ENCODE results near the gene ATG9B. TPM values are rescaled to one million over a fixed set of nuclear protein-coding genes. Genes with fewer than 3 reads are reported as not detected.

ATG9B gene
- total and polyA plus RNA-seq, 2 donors (not counting 1 experiment from before 2014, with no cell fraction given) = under 0.01 to 0.03 TPM

GRCh38 chr7:151066273-151066974 is 42.1 kb upstream of the ATG9B start:
- H2AFZ ChIP-seq (ENCODE audit: low read length) = no peak overlapping the region
- H3K4me2 ChIP-seq (ENCODE audit: extremely low read depth, insufficient read depth, low read length) = no peak overlapping the region
- DNase-seq (ENCODE audit: low read depth in 2 of 2) = no peak
- peaks cover 44% of the 10 kb centered on the region for H3K36me3 ChIP-seq (ENCODE audit: control insufficient read depth, insufficient read depth, low read length)
- no peak overlapping the region for H3K9ac ChIP-seq (ENCODE audit: insufficient read depth, low read length)
- H3K79me2 ChIP-seq (ENCODE audit: control insufficient read depth, insufficient read depth, low read length) = peaks cover 17% of the 10 kb centered on the region
- no peak overlapping the region for H3K4me3 ChIP-seq (replicated peaks in 1 of 4; ENCODE audit: control extremely low read depth in 1 of 4, insufficient read depth in 1 of 4, low read depth in 3 of 4, low read length in 4 of 4)
- TF ChIP-seq CTCF (conservative IDR thresholded peaks at IDR 0.05 in 1 of 2, IDR thresholded peaks at IDR 0.05 in 1 of 2; ENCODE audit: low read depth in 1 of 2, low read length in 2 of 2) (no peak), EZH2 (IDR thresholded peaks at IDR 0.05; ENCODE audit: low read length, missing control alignments) (no peak)
- peaks cover 8% of the 10 kb centered on the region for H3K4me1 ChIP-seq (ENCODE audit: control insufficient read depth, extremely low read depth, insufficient read depth, low read length)
- H3K27ac ChIP-seq (ENCODE audit: insufficient read depth, low read length) = no peak overlapping the region
- H3K27me3 ChIP-seq (ENCODE audit: control insufficient read depth, insufficient read depth, low read length) = no peaks in the 10 kb centered on the region
- H4K20me1 ChIP-seq (ENCODE audit: control insufficient read depth, extremely low read depth, insufficient read depth, low read length) = no peaks in the 10 kb centered on the region
- H3K9me3 ChIP-seq (ENCODE audit: control insufficient read depth, insufficient read depth, low read depth, low read length) = no peaks in the 10 kb centered on the region

GRCh38 chr7:151065516-151065915 is 41.2 kb upstream of the ATG9B start:
- H4K20me1 ChIP-seq (ENCODE audit: control insufficient read depth, extremely low read depth, insufficient read depth, low read length) = no peaks in the 10 kb centered on the region
- H3K27me3 ChIP-seq (ENCODE audit: control insufficient read depth, insufficient read depth, low read length) = no peaks in the 10 kb centered on the region
- peaks cover 38% of the 10 kb centered on the region for H3K36me3 ChIP-seq (ENCODE audit: control insufficient read depth, insufficient read depth, low read length)

GRCh38 chr7:151064993-151065392 is 40.7 kb upstream of the ATG9B start:
- Histone ChIP-seq H3K9ac (ENCODE audit: insufficient read depth, low read length) (no peak overlapping the region), H2AFZ (ENCODE audit: low read length) (no peak overlapping the region), H4K20me1 (ENCODE audit: control insufficient read depth, extremely low read depth, insufficient read depth, low read length) (no peaks in the 10 kb centered on the region), H3K27me3 (ENCODE audit: control insufficient read depth, insufficient read depth, low read length) (no peaks in the 10 kb centered on the region), H3K4me2 (ENCODE audit: extremely low read depth, insufficient read depth, low read length) (no peak overlapping the region), H3K9me3 (ENCODE audit: control insufficient read depth, insufficient read depth, low read depth, low read length) (no peaks in the 10 kb centered on the region), H3K79me2 (ENCODE audit: control insufficient read depth, insufficient read depth, low read length) (peaks cover 31% of the 10 kb centered on the region), H3K4me3 (replicated peaks in 1 of 4; ENCODE audit: control extremely low read depth in 1 of 4, insufficient read depth in 1 of 4, low read depth in 3 of 4, low read length in 4 of 4) (no peak overlapping the region), H3K36me3 (ENCODE audit: control insufficient read depth, insufficient read depth, low read length) (peaks cover 33% of the 10 kb centered on the region), H3K27ac (ENCODE audit: insufficient read depth, low read length) (no peak overlapping the region), H3K4me1 (ENCODE audit: control insufficient read depth, extremely low read depth, insufficient read depth, low read length) (peaks cover 11% of the 10 kb centered on the region)
- DNase-seq (ENCODE audit: low read depth in 2 of 2) = no peak
- no peak for TF ChIP-seq EZH2 (IDR thresholded peaks at IDR 0.05; ENCODE audit: low read length, missing control alignments)

More at GRCh38 chr7:151065516-151065915, 41.2 kb upstream of the ATG9B start:
- TF ChIP-seq CTCF (conservative IDR thresholded peaks at IDR 0.05 in 1 of 2, IDR thresholded peaks at IDR 0.05 in 1 of 2; ENCODE audit: low read depth in 1 of 2, low read length in 2 of 2) (no peak), EZH2 (IDR thresholded peaks at IDR 0.05; ENCODE audit: low read length, missing control alignments) (no peak)
- H3K9ac ChIP-seq (ENCODE audit: insufficient read depth, low read length) = no peak overlapping the region
- no peak for DNase-seq (ENCODE audit: low read depth in 2 of 2)
- H3K4me2 ChIP-seq (ENCODE audit: extremely low read depth, insufficient read depth, low read length) = no peak overlapping the region
- H3K4me3 ChIP-seq (replicated peaks in 1 of 4; ENCODE audit: control extremely low read depth in 1 of 4, insufficient read depth in 1 of 4, low read depth in 3 of 4, low read length in 4 of 4) = no peak overlapping the region
- no peak overlapping the region for H3K27ac ChIP-seq (ENCODE audit: insufficient read depth, low read length)
- H3K4me1 ChIP-seq (ENCODE audit: control insufficient read depth, extremely low read depth, insufficient read depth, low read length) = peaks cover 10% of the 10 kb centered on the region
- H3K9me3 ChIP-seq (ENCODE audit: control insufficient read depth, insufficient read depth, low read depth, low read length) = no peaks in the 10 kb centered on the region
- H3K79me2 ChIP-seq (ENCODE audit: control insufficient read depth, insufficient read depth, low read length) = peaks cover 26% of the 10 kb centered on the region
- H2AFZ ChIP-seq (ENCODE audit: low read length) = no peak overlapping the region

Measured in fibroblast of lung (primary cell).